GM21825 (cell line): ENCODE measurements around the gene CHCHD3.
"Not testable (repeated sequence)": the region's sequence is repeated elsewhere in the genome, so short reads cannot be mapped to it uniquely, and the experiment has no call there.

Experiments used
- ATAC-seq: cut with Tn5 transposase; IDR thresholded peaks from one replicate; pipeline ENCODE4 v1.9.1; 2021; ENCODE audit warnings: mild to moderate bottlenecking, moderate library complexity; ENCODE audit not compliant: unreplicated experiment

CHCHD3 gene

GRCh38 chr7:133009426-133010252, 72.3 kb downstream of the CHCHD3 start:
- no peak for ATAC-seq

- no peak for ATAC-seq
Observed at GRCh38 chr7:133007961-133008360, 73.9 kb downstream of the CHCHD3 start.

DNA sequence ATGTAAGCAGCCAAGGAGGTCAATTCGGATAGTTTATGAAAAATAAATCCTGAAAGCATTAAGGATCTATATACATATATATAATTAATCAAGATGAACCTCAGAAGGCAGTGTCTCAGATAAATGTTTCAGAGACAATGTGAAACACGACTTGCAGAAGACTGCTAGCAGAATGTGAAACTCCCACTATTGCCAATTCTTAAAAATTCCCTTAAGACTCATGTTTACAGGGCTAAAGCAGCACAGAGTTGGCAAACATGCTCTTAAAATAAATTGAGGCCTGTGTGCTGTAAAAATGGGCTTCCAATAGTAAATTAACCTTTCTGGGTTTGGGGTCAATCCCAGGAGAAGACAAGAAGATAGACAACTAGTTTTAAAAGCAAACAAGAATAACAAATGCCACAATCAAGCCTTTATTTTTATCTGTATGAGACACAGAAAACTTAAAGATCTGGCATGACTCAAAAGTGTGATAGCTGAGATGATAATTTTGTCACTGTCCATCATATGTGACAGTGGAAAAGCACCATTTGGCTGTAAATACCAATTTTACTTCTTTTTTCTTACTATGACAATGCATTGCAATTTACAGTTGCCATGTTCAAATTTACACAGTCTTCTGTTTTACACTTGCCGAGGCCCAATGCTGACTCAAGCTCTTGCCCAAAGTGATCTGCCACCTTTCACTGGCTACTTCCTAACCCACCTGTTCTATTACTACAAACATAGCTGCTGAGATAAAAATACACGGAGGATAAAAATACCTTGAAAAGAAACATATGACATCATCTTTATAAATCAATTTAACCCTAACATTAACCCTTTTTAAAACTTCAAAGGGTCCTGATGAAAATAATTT, 78.6 kb downstream of the CHCHD3 start:
- no peak for ATAC-seq

DNA sequence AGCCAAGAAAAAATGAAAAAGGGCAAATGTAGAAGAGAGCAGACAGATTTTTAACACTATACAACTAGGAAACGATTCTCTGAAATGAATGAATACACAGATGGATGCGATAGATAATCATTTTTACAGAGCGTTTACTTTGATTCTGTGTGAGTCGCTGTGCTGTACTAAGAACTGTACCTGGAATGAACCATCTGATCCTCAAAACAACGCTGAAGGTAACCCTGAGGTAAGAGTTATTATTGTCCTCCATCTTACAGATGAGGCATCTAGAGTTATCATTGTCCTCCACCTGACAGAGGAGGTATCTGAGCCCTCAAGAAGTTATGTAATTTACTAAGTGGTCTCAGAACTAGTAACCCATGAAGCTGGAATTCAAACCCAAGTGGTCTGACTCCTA, 80.2 kb downstream of the CHCHD3 start:
- no peak for ATAC-seq

- ATAC-seq = no peak
Observed at GRCh38 chr7:132999845-133000244, 82.0 kb downstream of the CHCHD3 start.

- ATAC-seq = no peak
Observed at GRCh38 chr7:132998763-132999162, 83.1 kb downstream of the CHCHD3 start.

DNA sequence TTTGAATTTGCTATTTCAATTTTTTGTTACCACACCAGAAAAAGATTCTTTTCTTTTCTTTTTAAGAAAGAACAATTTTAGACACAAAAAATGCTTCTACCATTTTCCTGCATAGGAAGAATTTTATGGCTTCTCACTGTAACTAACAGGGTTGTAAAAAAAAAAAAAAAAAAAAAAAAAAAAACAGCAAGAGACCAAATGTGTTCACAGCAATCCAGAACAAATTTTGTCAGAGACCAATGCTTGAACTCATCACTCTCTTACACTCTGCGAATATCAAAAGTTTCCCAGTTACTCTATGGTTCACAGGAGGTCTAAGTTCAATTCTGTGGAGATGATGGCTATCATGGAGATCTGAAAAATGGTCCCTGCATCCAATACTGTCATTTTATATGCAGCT, 84.4 kb downstream of the CHCHD3 start:
- ATAC-seq = no peak

DNA sequence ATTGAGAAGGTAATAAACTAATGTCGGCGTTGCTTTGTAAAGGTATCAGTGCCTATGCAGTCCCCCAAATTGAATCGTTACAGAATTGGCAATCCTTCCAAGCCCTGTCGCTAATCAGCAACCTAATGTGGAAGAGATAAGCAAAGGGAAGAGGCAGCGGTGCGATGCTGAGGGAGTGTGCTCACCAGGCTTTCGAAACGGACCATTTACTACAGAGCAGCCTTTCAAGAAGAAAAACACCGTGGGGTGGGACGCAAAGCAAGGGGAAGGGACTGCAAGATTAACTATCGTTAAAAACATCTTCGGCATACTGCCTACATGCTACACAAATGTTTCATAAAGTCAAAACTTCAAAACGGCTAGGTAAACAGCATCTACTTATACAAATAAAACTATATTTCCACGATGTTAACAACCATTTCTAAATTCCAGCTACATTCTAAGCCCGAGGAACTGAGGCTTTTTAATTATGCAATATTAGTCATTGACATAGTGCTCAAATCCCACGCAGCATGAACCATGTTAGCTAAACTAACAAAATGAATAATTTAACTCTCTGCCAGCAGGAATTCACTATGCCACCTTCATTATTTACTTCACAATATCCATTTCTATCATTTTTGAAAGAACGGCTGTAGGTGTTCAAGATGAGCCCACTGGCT, 85.2 kb downstream of the CHCHD3 start:
- ATAC-seq = no peak

- ATAC-seq = no peak
Observed at GRCh38 chr7:132993377-132994013, 88.4 kb downstream of the CHCHD3 start.

DNA sequence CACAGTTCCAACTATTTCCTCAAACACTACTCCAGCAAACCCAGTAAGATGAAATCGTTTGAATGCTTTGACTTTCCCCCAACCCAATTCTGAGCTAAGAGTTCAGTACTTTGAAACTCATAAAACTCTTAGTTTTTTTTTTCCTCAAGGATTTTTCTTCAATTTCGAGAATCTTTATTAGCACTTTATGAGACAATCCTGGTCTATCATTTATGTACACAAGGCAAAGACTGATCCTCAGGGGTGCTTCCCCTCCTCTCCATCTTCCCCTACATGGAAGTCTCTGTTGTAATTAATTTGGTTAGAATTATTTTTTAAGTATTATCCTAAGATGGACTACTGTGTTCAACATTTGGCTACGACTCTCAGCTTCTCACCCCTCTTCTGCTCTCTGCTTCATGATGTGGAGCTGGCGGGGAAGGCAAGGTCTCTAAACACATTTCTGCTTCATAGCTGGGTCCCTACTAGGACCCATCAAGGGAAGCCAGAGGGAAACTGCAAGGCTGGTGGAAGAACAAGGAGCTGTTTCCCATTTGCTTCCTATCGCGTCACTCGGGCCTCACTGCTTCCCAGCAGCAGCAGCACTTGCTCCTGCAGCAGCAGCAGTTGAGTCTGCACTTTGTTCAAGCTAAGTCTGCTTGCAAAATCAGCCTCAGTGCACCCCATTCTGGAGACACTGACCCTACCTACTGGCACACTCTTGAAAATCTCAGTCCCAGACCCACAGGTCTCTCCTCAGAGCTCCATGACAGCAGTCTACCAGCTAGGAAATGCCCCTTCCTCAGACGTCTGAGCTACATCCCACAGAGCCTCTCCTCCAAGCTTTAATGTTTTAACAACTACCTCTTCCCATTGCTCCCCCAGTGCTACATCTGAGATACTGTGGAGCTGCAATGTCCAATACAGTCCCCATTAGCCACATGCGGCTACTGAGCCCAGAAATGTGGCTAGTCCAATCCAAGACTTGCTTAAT, 90.0 kb downstream of the CHCHD3 start:
- ATAC-seq = no peak

GRCh38 chr7:132988117-132988516, 93.8 kb downstream of the CHCHD3 start:
- no peak for ATAC-seq

DNA sequence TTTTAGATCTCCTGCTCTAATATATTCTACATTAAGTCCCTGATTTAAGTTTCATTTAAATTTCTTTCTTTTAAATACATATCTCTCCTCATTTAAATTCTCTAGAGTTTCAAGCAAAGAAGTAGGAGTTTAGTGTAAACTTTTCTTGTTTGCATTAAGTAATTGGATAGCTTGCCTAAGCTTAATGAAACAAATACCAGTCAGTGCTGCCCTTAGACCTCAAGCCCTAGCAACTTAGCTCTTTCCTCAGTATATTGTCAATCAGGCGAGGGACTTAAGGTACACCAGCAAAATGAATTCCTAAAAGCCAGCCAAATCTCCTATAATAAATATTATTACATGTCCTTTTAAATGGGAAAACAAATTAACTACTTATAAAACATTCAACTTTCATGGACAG, 101.5 kb downstream of the CHCHD3 start:
- no peak for ATAC-seq

DNA sequence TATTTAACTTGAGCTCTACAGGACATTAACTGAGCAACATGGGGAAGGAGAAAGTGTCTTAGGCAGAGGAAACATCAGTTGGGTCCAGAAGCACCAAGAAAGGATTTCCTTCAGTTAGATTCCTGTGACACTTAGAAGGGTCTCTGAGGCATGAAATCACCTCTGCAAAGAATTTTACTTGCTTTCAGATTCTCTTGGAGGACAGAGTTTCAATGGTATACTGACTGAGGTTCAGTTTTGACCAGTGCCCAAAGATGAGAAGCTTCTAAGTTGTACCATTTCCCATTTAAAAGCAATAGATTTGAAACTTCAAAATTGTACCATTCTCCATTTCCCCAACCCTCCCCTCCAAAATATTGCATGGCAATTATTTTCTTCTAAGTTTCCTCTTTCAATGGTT, 102.4 kb downstream of the CHCHD3 start:
- no peak for ATAC-seq

DNA sequence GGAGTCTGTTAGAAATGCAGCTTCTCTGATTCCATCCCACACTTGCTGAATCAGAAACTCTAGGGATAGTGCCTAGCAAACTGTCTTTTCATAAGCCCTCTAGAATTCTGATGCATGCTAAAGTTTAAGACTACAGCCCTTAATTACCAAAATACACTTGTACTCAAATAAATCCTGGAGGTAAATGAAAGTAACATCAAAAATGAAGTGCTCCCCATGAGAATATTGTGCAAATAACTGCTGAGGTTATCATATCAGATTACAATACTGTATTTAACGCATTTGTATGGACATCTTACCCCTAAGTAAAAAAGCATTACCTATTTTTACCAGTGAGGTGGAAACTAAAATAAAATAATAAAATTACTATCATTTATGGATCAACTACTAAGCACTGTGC, 104.7 kb downstream of the CHCHD3 start:
- ATAC-seq = no peak

- no peak for ATAC-seq
Observed at GRCh38 chr7:132972745-132973144, 109.1 kb downstream of the CHCHD3 start.

- no peak for ATAC-seq
Observed at GRCh38 chr7:132970257-132970656, 111.6 kb downstream of the CHCHD3 start.

GRCh38 chr7:132969520-132969919, 112.4 kb downstream of the CHCHD3 start:
- no peak for ATAC-seq

DNA sequence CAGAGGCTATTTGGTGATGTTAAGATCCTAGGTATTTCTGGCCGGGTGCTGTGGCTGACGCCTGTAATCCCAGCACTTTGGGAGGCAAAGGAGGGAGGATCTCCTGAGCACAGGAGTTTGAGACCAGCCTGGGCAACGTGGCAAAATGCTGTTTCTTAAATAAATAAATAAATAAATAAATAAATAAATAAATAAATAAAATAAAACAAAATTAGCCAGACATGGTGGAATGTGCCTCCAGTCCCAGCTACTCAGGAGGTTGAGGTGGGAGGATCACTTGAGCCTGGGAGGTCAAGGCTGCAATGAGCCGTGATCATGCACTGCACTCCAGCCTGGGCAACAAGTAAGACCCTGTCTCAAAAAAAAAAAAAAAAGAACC, 114.4 kb downstream of the CHCHD3 start:
- not testable (repeated sequence) for ATAC-seq

- ATAC-seq = no peak
Observed at GRCh38 chr7:132966754-132967469, 115.0 kb downstream of the CHCHD3 start.
